MCF 10A (cell line): Measurements from ENCODE around the gene PRDM1. TPM values are rescaled to one million over a fixed set of nuclear protein-coding genes. Genes with fewer than 3 reads are reported as not detected.

Experiments
- BruUV-seq: library from RNA; stranded (reverse); fragments of 400-500 nt; replicated peaks from 2 replicates; lab custom pipeline; 2021; lab: Mats Ljungman, UMichigan
- CTCF ChIA-PET: fragments of 300-600 bp; sonication (Branson Sonifier 250); formaldehyde crosslinking; extraction: SDS; loops from one replicate; lab custom pipeline; 2021; ENCODE audit warnings: antibody characterized with exemption, inconsistent platforms; lab: Yijun Ruan, JAX
- POLR2A ChIA-PET: fragments of 300-600, 350-650 bp; sonication (Branson Sonifier 250); formaldehyde crosslinking; extraction: SDS; loops from one replicate; lab custom pipeline; 2020; ENCODE audit warnings: antibody characterized with exemption, inconsistent platforms; lab: Yijun Ruan, JAX
- DNase-seq: peaks from one replicate; pipeline ENCODE4 v3.0.0-alpha.2; 2018; ENCODE audit not compliant: unreplicated experiment
- H3K27ac Mint-ChIP-seq: one replicate; pipeline ENCODE4 v1.8.0; 2022; ENCODE audit warnings: mild to moderate bottlenecking, low read depth, mixed read lengths; ENCODE audit not compliant: unreplicated experiment
- H3K27me3 Mint-ChIP-seq: one replicate; pipeline ENCODE4 v1.8.0; 2022; ENCODE audit warnings: mixed read lengths; ENCODE audit not compliant: insufficient read depth, unreplicated experiment
- H3K36me3 Mint-ChIP-seq: one replicate; pipeline ENCODE4 v1.8.0; 2022; ENCODE audit warnings: mild to moderate bottlenecking, moderate library complexity, mixed read lengths; ENCODE audit not compliant: insufficient read depth, unreplicated experiment
- H3K4me1 Mint-ChIP-seq: one replicate; pipeline ENCODE4 v1.8.0; 2022; ENCODE audit warnings: mixed read lengths; ENCODE audit not compliant: insufficient read depth, unreplicated experiment
- H3K4me3 Mint-ChIP-seq: one replicate; pipeline ENCODE4 v1.8.0; 2022; ENCODE audit warnings: mild to moderate bottlenecking, moderate library complexity, mixed read lengths; ENCODE audit not compliant: unreplicated experiment
- H3K9me3 Mint-ChIP-seq: one replicate; pipeline ENCODE4 v1.8.0; 2022; ENCODE audit warnings: mixed read lengths; ENCODE audit not compliant: unreplicated experiment
- intact Hi-C: fragments of 100-400 bp; cut with micrococcal nuclease; formaldehyde crosslinking; loops from 2 replicates; pipeline ENCODE4 v1.14.1; 2022
- total RNA-seq: library from RNA; stranded (reverse); gene quantifications from 2 replicates; pipeline ENCODE4 v1.2.3, GENCODE V29; 2022
- TF ChIP-seq, protein P1 (sequence below): fragments of 200-600 bp; IDR thresholded peaks from one replicate; pipeline ENCODE4 v1.8.0; 2022; ENCODE audit warnings: antibody characterized with exemption, mild to moderate bottlenecking; ENCODE audit not compliant: unreplicated experiment

PRDM1 gene
- total RNA-seq, 1 experiment from 2014 or later, result 13.1 TPM

DNA sequence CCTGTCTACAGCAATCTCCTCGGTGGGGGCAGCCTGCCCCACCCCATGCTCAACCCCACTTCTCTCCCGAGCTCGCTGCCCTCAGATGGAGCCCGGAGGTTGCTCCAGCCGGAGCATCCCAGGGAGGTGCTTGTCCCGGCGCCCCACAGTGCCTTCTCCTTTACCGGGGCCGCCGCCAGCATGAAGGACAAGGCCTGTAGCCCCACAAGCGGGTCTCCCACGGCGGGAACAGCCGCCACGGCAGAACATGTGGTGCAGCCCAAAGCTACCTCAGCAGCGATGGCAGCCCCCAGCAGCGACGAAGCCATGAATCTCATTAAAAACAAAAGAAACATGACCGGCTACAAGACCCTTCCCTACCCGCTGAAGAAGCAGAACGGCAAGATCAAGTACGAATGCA is 19.4 kb downstream of the PRDM1 start:
- ChIA-PET CTCF (interaction anchor here (0.7 kb wide), 1 partner anchor 8 kb away, joined by 3 read pairs; no protein-coding TSS in a partner anchor), POLR2A (interaction anchor here (0.5 kb wide), 1 partner anchor 101 kb away, joined by 5 read pairs; no protein-coding TSS in a partner anchor)
- H3K9me3 Mint-ChIP-seq, result no peaks in the 10 kb centered on the region
- H3K27ac Mint-ChIP-seq, result no peak overlapping the region
- intact Hi-C loops, result no loop called here
- peaks cover 25% of the 10 kb centered on the region for H3K4me1 Mint-ChIP-seq
- H3K36me3 Mint-ChIP-seq, result peaks cover 77% of the 10 kb centered on the region
- H3K27me3 Mint-ChIP-seq, result no peaks in the 10 kb centered on the region
- BruUV-seq, result no TSS peak
- TF ChIP-seq, protein P1, sequence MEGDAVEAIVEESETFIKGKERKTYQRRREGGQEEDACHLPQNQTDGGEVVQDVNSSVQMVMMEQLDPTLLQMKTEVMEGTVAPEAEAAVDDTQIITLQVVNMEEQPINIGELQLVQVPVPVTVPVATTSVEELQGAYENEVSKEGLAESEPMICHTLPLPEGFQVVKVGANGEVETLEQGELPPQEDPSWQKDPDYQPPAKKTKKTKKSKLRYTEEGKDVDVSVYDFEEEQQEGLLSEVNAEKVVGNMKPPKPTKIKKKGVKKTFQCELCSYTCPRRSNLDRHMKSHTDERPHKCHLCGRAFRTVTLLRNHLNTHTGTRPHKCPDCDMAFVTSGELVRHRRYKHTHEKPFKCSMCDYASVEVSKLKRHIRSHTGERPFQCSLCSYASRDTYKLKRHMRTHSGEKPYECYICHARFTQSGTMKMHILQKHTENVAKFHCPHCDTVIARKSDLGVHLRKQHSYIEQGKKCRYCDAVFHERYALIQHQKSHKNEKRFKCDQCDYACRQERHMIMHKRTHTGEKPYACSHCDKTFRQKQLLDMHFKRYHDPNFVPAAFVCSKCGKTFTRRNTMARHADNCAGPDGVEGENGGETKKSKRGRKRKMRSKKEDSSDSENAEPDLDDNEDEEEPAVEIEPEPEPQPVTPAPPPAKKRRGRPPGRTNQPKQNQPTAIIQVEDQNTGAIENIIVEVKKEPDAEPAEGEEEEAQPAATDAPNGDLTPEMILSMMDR, result no peak
- DNase-seq, result no peak
- H3K4me3 Mint-ChIP-seq, result no peak overlapping the region

DNA sequence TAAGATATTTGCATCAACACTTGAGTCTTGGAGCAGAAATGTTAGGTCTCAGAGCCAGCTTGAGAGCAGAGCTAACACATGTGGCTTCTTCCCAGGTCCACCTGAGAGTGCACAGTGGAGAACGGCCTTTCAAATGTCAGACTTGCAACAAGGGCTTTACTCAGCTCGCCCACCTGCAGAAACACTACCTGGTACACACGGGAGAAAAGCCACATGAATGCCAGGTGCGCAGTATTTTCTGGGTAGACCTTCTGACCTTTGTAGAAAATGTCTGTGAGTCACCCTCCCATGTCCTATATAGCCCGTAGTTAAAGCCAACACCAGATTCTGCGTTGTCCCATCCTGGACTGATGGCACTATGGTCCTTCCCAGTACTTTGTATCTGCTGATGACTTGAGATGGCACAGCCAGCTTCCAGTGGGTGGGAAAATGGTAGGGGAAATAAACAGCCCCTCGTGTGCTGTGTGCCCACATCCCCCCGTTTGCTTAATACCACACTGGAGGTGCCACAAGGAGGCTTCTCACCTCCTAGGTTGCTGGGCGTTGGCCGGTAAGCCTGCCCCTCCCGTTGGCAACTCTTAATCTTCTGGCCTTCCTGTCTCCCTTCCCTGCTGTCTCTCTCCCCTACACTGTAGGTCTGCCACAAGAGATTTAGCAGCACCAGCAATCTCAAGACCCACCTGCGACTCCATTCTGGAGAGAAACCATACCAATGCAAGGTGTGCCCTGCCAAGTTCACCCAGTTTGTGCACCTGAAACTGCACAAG is 20.3 kb downstream of the PRDM1 start:
- CTCF ChIA-PET, result interaction anchor here (0.5 to 0.6 kb wide), 2 partner anchors 364 to 518 kb away, joined by 3 read pairs; no protein-coding TSS in a partner anchor
- H3K4me3 Mint-ChIP-seq, result no peak overlapping the region

DNA sequence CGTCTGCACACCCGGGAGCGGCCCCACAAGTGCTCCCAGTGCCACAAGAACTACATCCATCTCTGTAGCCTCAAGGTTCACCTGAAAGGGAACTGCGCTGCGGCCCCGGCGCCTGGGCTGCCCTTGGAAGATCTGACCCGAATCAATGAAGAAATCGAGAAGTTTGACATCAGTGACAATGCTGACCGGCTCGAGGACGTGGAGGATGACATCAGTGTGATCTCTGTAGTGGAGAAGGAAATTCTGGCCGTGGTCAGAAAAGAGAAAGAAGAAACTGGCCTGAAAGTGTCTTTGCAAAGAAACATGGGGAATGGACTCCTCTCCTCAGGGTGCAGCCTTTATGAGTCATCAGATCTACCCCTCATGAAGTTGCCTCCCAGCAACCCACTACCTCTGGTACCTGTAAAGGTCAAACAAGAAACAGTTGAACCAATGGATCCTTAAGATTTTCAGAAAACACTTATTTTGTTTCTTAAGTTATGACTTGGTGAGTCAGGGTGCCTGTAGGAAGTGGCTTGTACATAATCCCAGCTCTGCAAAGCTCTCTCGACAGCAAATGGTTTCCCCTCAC is 21.0 kb downstream of the PRDM1 start:
- Mint-ChIP-seq H3K36me3 (peaks cover 67% of the 10 kb centered on the region), H3K27me3 (no peaks in the 10 kb centered on the region), H3K4me3 (no peak overlapping the region), H3K4me1 (peaks cover 15% of the 10 kb centered on the region), H3K27ac (peak overlapping the region; percentile 50), H3K9me3 (no peaks in the 10 kb centered on the region)
- POLR2A ChIA-PET, result interaction anchor here (0.5 to 0.6 kb wide), 3 partner anchors 20 to 980 kb away, joined by 3 to 4 read pairs (median 3); no protein-coding TSS in a partner anchor
- DNase-seq, result no peak
- TF ChIP-seq, protein P1, result no peak
- intact Hi-C loops, result no loop called here
- CTCF ChIA-PET, result no interaction called here
- BruUV-seq, result no TSS peak

More for the DNA sequence above, 20.3 kb downstream of the PRDM1 start:
- Mint-ChIP-seq H3K27me3 (no peaks in the 10 kb centered on the region), H3K4me1 (peaks cover 18% of the 10 kb centered on the region), H3K36me3 (peaks cover 71% of the 10 kb centered on the region), H3K27ac (peak overlapping the region; percentile 50), H3K9me3 (no peaks in the 10 kb centered on the region)
- intact Hi-C loops, result no loop called here
- BruUV-seq, result no TSS peak
- POLR2A ChIA-PET, result interaction anchor here (0.6 kb wide), 1 partner anchor 754 kb away, joined by 3 read pairs; no protein-coding TSS in a partner anchor
- DNase-seq, result no peak
- TF ChIP-seq, protein P1, result no peak

DNA sequence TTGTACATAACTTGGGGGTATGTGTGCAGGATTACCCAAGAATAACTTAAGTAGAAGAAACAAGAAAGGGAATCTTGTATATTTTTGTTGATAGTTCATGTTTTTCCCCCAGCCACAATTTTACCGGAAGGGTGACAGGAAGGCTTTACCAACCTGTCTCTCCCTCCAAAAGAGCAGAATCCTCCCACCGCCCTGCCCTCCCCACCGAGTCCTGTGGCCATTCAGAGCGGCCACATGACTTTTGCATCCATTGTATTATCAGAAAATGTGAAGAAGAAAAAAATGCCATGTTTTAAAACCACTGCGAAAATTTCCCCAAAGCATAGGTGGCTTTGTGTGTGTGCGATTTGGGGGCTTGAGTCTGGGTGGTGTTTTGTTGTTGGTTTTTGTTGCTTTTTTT is 22.0 kb downstream of the PRDM1 start:
- no peak for DNase-seq
- H3K36me3 Mint-ChIP-seq, result peaks cover 57% of the 10 kb centered on the region
- TF ChIP-seq, protein P1, result no peak
- no peaks in the 10 kb centered on the region for H3K9me3 Mint-ChIP-seq
- H3K27me3 Mint-ChIP-seq, result no peaks in the 10 kb centered on the region
- BruUV-seq, result no TSS peak
- peaks cover 13% of the 10 kb centered on the region for H3K4me1 Mint-ChIP-seq
- intact Hi-C loops, result no loop called here
- POLR2A ChIA-PET, result no interaction called here
- no peak overlapping the region for H3K4me3 Mint-ChIP-seq
- CTCF ChIA-PET, result no interaction called here
- H3K27ac Mint-ChIP-seq, result no peak overlapping the region
